ENCODE data around the gene CROCC2.

The CROCC2 gene

GRCh38 chr2:240891492-240892340 is 14.4 kb upstream of the CROCC2 start:
- no peak for DNase-seq (ENCODE audit: low spot score)

- peak; percentile 49 for DNase-seq (ENCODE audit: low spot score)
These were observed 13.8 kb upstream of the CROCC2 start for GRCh38 chr2:240892356-240892755.

DNA sequence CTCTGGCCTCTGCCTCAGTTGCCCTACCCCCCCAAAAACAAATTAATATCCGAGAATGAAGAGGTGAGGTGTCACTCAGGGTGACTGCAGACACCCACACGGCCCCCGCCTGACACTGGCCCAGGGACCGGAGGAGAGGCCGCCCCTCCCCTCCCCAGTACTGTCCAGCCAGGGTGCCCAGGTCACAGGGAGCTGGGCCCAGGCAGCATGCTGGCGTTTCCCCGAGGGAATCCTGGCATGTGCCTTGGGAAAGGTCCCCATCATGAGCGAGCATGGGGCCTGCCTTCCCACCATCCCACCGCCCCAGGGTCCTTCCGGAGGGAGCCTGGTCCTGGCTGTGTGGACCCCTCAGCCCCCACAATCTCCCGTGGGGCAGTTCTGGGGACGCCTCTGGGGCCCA is 13.2 kb upstream of the CROCC2 start:
- DNase-seq (ENCODE audit: low spot score), result no peak

- no peak for DNase-seq (ENCODE audit: low spot score)
These were observed 12.7 kb upstream of the CROCC2 start for GRCh38 chr2:240893363-240893844.

DNA sequence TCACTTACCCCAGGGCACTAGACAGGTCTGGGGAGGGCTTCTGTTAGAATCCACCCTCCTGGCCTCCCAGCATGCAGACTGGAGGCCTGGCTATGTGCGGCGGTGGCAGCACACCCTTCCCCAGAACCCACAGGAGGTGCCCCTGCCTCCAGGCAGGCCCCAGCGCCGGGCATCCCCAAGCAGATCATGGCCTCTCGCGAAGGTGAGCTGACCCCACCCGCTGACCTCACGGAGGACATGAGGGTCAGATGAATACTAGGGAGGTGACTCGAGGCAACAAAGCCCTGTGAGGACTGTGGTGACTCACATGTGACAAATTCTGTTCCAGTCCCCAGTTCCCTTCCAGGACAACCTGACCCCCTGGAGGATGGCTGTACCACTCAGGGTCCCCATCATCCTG is 12.1 kb upstream of the CROCC2 start:
- DNase-seq (ENCODE audit: low spot score), result no peak

- no peak for DNase-seq (ENCODE audit: low spot score)
These were observed 11.1 kb upstream of the CROCC2 start for GRCh38 chr2:240894836-240895558.

GRCh38 chr2:240895656-240896388 is 10.3 kb upstream of the CROCC2 start, which contains the start of gene MAB21L4:
MAB21L4 (minus strand) TSS chr2:240896156; CDS start chr2:240895997, 159 bp downstream.
- no peak for DNase-seq (ENCODE audit: low spot score)

DNA sequence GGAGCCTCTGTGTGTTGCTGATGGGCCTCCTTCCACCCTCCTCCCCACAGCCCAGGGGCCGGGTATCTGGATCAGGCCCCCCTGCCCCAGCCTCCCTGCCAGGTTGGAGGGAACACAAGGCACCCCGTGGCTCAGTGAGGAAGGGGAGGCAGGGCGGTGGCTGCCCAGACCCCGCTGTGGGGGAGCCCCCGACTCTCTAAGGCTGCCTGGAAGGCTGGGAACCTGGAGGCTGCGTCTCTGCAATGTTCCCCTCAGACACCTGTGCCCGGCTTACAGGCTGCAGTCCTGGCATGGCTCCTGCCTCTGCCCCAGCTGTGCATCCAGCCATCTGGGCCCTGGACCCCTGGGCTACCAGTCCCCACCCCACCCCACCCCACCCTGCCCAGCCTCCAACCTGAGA is 9.7 kb upstream of the CROCC2 start:
- no peak for DNase-seq (ENCODE audit: low spot score)

- no peak for DNase-seq (ENCODE audit: low spot score)
These were observed 9.1 kb upstream of the CROCC2 start for GRCh38 chr2:240896871-240897692.

DNA sequence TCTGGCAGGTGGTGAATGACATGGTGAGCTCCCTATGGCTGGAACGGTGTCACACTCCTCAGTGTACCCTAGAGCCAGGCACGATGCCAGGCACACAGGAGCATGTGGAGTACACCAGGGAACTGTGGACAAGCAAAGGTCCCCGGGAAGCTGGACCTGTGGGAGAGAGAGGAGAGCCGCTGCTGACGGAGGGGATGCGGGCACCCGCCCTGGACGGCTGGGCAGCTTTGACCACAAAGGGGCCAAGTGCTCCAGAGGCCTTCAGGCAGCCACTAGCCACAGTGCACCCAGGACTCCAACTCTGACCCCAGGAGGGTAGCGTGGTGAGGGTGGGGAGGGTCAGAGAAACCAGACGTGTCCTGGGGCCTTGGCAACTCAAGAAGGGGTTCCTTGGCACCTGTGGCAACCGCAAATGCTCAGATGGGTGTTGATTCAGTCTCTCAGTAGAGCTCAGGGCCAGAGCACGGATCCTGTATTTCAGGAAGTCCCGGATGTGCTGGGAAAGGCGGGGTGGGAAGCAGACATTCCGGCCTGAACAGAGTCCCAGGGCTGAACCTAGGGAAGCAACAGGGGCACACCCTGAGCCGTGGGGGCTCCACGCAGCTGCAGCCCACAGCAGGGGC is 7.9 kb upstream of the CROCC2 start:
- no peak for DNase-seq (ENCODE audit: low spot score)

DNA sequence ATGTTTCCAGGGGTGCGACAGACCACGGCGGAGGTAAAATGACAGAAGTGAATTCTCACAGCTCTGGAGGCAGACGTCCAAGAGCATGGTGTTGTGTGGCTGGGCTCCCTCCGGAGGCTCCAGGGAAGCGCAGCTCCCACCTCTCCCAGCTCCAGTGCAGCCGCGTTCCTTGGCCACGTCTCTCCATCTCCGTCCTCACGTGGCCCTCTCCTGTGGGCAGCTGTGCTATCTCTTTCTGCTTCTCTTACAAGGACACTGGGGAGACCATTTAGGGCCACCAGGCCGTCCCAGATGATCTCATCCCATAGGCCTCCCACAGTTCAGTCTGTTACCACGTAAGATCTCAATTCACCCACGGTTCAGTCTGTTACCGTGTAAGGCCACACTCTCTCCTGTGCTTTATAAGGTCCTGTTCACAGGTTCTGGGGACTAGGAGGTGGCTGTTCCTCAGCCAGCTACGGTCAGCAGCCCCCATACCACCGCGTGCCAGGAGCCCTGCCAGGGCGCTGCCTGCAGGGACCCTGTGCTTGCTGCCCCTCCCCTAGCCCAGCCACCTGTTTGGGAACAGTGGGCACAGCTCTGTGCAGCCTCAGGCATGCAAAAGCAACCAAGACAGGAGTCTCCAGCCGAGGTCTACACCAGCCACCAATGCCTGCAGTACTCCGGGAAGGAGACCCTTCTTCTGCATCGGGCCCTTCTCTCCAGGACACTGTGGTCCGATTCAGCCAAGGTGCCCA is 7.2 kb upstream of the CROCC2 start:
- no peak for DNase-seq (ENCODE audit: low spot score)

- DNase-seq (ENCODE audit: low spot score), result no peak
These were observed 6.7 kb upstream of the CROCC2 start for GRCh38 chr2:240899468-240899865.

DNA sequence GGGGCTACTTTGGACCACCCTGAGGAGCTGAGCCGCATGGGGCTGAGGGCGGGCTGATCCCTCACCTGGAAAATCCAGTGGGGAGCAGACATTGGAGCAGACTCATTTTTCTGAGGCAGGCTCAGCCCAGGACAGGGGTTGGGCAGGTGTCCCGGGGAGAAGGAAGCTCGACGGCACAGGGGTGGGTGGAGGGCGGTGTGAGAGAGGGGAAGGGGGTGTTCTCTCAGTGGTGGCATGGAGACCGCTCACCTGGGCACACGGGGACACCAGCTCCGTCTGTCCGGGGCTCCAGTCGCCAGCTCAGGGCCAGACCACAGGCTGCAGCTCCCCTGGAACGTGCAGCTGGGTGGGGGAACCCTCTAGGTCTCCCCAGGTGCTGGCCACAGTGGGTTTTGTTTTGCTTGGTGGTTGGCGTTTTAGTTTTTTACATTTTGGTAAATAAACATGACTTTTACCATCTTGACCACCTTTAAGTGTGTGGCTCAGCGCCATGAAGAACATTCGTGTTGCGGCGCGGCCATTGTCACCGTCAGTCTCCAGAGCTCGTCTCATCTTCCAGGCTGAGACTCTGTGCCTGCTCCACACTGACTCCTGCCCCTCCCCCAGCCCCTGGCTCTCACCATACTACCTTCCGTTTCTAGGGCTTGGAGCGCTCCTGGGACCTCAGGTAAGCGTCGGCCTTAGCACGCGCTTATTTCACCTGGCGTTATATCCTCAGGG is 5.8 kb upstream of the CROCC2 start:
- DNase-seq (ENCODE audit: low spot score), result no peak

DNA sequence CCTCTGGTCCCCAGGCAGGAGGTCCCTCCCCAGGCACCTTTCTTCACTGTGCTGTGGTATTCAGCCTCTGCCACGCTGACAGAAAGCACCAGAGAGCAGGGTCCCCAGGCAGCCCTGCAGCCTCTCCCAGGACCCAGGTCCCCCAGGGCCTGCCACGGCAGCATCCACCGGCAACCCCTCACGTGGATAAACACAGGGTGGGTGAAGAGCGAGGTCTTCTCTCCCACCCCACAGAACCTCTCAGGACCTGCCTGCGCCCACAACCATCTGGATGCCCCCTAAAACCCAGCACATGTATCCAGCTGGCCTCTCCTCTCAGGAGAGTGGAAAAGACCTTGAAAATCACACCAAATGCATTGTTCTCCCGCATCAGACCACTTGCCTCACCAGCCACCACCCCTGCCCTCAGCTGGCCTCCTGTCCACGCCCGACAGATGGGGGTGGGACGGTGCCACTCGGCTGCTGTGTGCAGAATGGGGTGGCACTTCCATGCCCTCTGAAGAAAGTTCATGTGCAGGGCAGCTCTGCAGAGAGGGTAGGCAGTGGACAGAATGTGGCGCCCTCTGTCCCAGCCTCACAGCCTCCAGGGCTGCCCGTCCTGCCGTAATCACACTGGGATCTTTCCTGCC is 4.0 kb upstream of the CROCC2 start:
- DNase-seq (ENCODE audit: low spot score), result no peak

- DNase-seq (ENCODE audit: low spot score), result no peak
These were observed 3.5 kb upstream of the CROCC2 start for GRCh38 chr2:240902615-240903041.

DNA sequence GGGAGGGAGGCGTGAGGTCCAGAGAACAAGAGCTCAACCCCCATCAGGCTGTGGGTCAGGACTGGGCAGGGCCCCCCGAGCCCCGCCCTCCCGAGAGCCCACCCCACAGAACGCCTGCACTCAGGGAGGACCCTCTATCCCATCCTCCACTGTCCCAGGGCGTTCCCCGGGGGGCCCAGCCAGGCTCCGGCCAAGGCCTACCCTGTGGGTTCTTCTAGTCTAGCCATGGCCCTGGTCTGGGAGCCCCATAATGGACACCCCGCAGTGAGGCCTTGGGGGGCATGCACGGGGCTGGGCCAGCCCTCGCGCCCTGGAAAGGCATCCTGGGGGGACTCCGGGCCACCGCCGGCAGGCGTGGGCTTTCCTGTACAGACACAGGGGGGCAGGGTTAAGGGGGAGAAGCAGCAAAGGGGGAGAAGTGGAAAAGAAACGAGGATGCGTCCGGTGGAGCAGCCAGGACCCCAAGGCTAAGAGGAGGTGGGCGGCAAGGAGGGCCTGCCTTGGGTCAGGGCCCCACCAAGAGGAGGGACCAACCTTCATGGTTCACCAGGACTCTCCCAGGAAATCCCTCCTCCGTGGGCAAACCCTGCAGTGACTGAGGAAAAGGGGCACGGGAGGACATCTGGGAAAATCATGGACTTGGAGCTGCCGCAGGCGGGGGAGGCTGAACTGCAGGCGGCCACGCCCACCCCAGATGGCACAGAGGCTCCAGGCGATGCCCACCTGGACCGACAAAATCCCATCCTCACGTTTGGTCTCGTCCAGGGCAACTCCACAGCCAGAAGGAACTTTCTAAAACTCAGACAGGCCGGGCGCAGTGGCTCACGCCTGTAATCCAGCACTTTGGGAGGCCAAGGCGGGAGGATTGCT is 2.7 kb upstream of the CROCC2 start:
- no peak for DNase-seq (ENCODE audit: low spot score)

DNA sequence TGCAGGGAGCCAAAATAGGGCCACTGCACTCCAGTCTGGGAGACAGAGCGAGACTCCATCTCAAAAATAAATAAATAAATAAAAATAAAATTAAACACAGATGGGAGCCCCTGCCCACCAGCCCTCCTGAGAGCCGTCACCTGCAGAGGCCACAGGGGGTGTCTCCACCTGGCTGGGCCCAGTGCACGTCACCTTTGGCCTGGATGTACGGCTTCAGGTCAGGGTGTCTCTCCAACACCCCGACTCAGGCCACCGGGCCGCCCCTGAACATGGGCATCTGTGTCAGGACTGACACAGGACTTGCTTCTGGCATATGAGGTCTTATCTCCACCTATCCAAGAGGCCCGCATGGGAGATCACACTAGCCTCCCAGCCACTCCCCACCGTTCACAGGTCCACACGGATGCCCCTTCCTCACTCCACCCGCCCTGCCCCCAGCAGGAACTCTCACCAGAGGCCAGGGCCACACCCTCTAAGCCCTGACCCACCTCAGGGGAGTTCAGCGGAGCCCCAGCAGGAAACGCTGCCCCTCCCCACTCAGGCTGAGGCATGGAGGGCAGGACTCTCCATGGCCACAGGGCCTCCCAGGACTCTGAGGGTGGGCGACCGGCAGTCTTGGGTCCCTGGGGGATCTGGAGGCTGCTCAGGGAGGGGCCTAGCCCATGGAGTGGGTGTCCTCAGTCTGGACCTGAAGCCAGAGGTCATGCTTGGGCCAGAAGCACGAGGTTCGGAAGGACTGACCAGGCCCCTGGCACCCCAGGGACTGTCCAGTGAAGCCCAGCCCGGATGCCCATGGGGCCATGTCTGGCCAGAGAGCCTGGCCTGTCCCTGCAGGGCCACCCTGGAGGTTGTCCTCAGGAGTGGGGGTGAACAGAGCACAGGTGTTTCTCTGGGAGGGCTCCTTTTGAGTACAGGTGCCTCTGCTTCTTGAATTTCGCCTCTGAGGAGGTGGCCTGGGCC is 1.6 kb upstream of the CROCC2 start:
- DNase-seq (ENCODE audit: low spot score), result no peak
